GM19023 (cell line): ENCODE data around the gene PDPN.
"Not testable (repeated sequence)": the region's sequence is repeated elsewhere in the genome, so short reads cannot be mapped to it uniquely, and the experiment has no call there.

Experiments
- ATAC-seq: cut with Tn5 transposase; IDR thresholded peaks from one replicate; pipeline ENCODE4 v1.9.1; 2021; ENCODE audit warnings: mild to moderate bottlenecking, moderate library complexity; ENCODE audit not compliant: unreplicated experiment

Gene PDPN

GRCh38 chr1:13583595-13583965 is at the start of gene PDPN:
Gene PDPN, plus strand, starts transcription at chr1:13583832. Its CDS starts 202 bp downstream, at chr1:13584034.
- ATAC-seq, result no peak

GRCh38 chr1:13535227-13535626 is 48.4 kb upstream of the PDPN start:
- ATAC-seq, result no peak

- no peak for ATAC-seq
Measured at GRCh38 chr1:13536571-13536970, 47.1 kb upstream of the PDPN start.

GRCh38 chr1:13538832-13539231 is 44.8 kb upstream of the PDPN start:
- ATAC-seq, result no peak

- no peak for ATAC-seq
Measured at GRCh38 chr1:13539683-13540082, 43.9 kb upstream of the PDPN start.

GRCh38 chr1:13540866-13541265 is 42.8 kb upstream of the PDPN start:
- no peak for ATAC-seq

GRCh38 chr1:13541435-13542215 is 42.0 kb upstream of the PDPN start:
- no peak for ATAC-seq

- ATAC-seq, result no peak
Measured at GRCh38 chr1:13543451-13544220, 40.0 kb upstream of the PDPN start.

- ATAC-seq, result no peak
Measured at GRCh38 chr1:13544221-13544556, 39.4 kb upstream of the PDPN start.

GRCh38 chr1:13546791-13547190 is 36.8 kb upstream of the PDPN start:
- ATAC-seq, result no peak

GRCh38 chr1:13548281-13548680 is 35.4 kb upstream of the PDPN start:
- no peak for ATAC-seq

- no peak for ATAC-seq
Measured at GRCh38 chr1:13549021-13549420, 34.6 kb upstream of the PDPN start.

GRCh38 chr1:13549521-13549920 is 34.1 kb upstream of the PDPN start:
- ATAC-seq, result no peak

- ATAC-seq, result no peak
Measured at GRCh38 chr1:13550663-13551062, 33.0 kb upstream of the PDPN start.

GRCh38 chr1:13554798-13555197 is 28.8 kb upstream of the PDPN start:
- no peak for ATAC-seq

- no peak for ATAC-seq
Measured at GRCh38 chr1:13556224-13556764, 27.3 kb upstream of the PDPN start.

- ATAC-seq, result no peak
Measured at GRCh38 chr1:13560541-13560940, 23.1 kb upstream of the PDPN start.

GRCh38 chr1:13562981-13563380 is 20.7 kb upstream of the PDPN start:
- not testable (repeated sequence) for ATAC-seq

- ATAC-seq, result no peak
Measured at GRCh38 chr1:13564073-13564472, 19.6 kb upstream of the PDPN start.

GRCh38 chr1:13570435-13570834 is 13.2 kb upstream of the PDPN start:
- ATAC-seq, result not testable (repeated sequence)

- ATAC-seq, result no peak
Measured at GRCh38 chr1:13570924-13571323, 12.7 kb upstream of the PDPN start.

- ATAC-seq, result no peak
Measured at GRCh38 chr1:13573586-13573985, 10.0 kb upstream of the PDPN start.
